K562 (cell line): ENCODE measurements around the gene MARCHF3. TPM values are rescaled to one million over a fixed set of nuclear protein-coding genes. Genes with fewer than 3 reads are reported as not detected.

ENCODE experiments used
- ETV1 ChIP-seq: fragments of 450-650 bp; conservative IDR thresholded peaks from 2 replicates; pipeline ENCODE4 v1.6.1; 2016; ENCODE audit warnings: missing genetic modification characterization, control low read depth, low read depth, missing compliant biosample characterization
- FOS ChIP-seq: IDR thresholded peaks from 3 replicates; pipeline ENCODE4 v1.6.1; 2011; ENCODE audit not compliant: insufficient read length; ENCODE audit errors: extremely low read depth
- GTF2A2 ChIP-seq: IDR thresholded peaks from 2 replicates; pipeline ENCODE4 v1.6.1; 2016; ENCODE audit warnings: mild to moderate bottlenecking, missing genetic modification characterization, missing compliant biosample characterization
- MAFG ChIP-seq: fragments of 450-650 bp; conservative IDR thresholded peaks from 2 replicates; pipeline ENCODE4 v1.6.1; 2016; ENCODE audit warnings: missing genetic modification characterization, missing compliant biosample characterization
- PCBP1 ChIP-seq: fragments of 200-400 bp; formaldehyde crosslinking; IDR thresholded peaks from 2 replicates; pipeline ENCODE4 v1.6.1; 2018; ENCODE audit warnings: mild to moderate bottlenecking, low read depth, low read length; ENCODE audit not compliant: poor library complexity, severe bottlenecking
- POLR2G ChIP-seq: fragments of 200-400 bp; formaldehyde crosslinking; IDR thresholded peaks from 2 replicates; pipeline ENCODE4 v1.6.1; 2017; ENCODE audit warnings: low read depth, mild to moderate bottlenecking, antibody characterized with exemption, low read length, moderate library complexity
- SAFB2 ChIP-seq: fragments of 200-400 bp; formaldehyde crosslinking; IDR thresholded peaks from 2 replicates; pipeline ENCODE4 v1.6.1; 2018; ENCODE audit warnings: borderline replicate concordance, low read length, low read depth, moderate library complexity; ENCODE audit not compliant: severe bottlenecking
- SPI1 ChIP-seq: IDR thresholded peaks from 2 replicates; pipeline ENCODE4 v1.6.1; 2011; ENCODE audit warnings: low read depth, low read length, control low read depth, borderline replicate concordance
- TEAD4 ChIP-seq, 2 experiments: sonication (generic) in 1 of 2; formaldehyde crosslinking in 1 of 2; IDR thresholded peaks; 2 replicates each; pipeline versions ENCODE4 v1.6.1 to v1.8.0; 2012 to 2022; ENCODE audit warnings: borderline replicate concordance in 1 of 2, inconsistent platforms in 1 of 2, low read length in 1 of 2, mild to moderate bottlenecking in 1 of 2, missing genetic modification reagents in 1 of 2
- ZNF263 ChIP-seq: sonication (generic); formaldehyde crosslinking; IDR thresholded peaks from 2 replicates; pipeline ENCODE4 v1.8.0; 2022; ENCODE audit warnings: mild to moderate bottlenecking, missing genetic modification reagents, borderline replicate concordance
- ZNF76 ChIP-seq: fragments of 250-450 bp; sonication (Bioruptor Pico); IDR thresholded peaks from 2 replicates; pipeline ENCODE4 v1.4.0; 2020; ENCODE audit warnings: mild to moderate bottlenecking, moderate library complexity, borderline replicate concordance
- polyA plus RNA-seq, 8 experiments: library from polyadenylated mRNA; depleted of rRNA in 4 of 8; stranded (reverse) in 5 of 8; unstranded in 3 of 8; fragments of >200 nt; fragmentation: Nextera tagmentation in 2 of 8; fragmentation: Illumina TruSeq in 1 of 8; extraction: Ambion mirVana in 2 of 8; extraction: Trizol in 1 of 8; gene quantifications; 2 replicates each; pipeline versions ENCODE4 v1.2.1 to v1.2.3, GENCODE V29; 2011 to 2014; ENCODE audit warnings: inconsistent platforms in 1 of 8, missing spikeins in 1 of 8
- total RNA-seq, 7 experiments: library from RNA; depleted of rRNA in 6 of 7; stranded (reverse); fragments of >200 nt in 6 of 7; fragmentation: Illumina TruSeq in 2 of 7; extraction: Trizol in 2 of 7; gene quantifications; 2 replicates each; pipeline versions ENCODE4 v1.2.1 to v1.2.3, GENCODE V29; 2011 to 2021; ENCODE audit warnings: low replicate concordance in 1 of 7
- TF ChIP-seq, protein P1 (sequence below): sonication (generic); formaldehyde crosslinking; IDR thresholded peaks from 2 replicates; pipeline ENCODE4 v1.8.1; 2023; ENCODE audit warnings: mild to moderate bottlenecking, missing genetic modification reagents, moderate library complexity
- TF ChIP-seq, protein P2 (sequence below), 2 experiments: fragments of 450-650 bp; conservative IDR thresholded peaks; 2 replicates each; pipeline ENCODE4 v1.6.1; 2017; ENCODE audit warnings: mild to moderate bottlenecking in 2 of 2, moderate library complexity in 2 of 2
- TF ChIP-seq, protein P3 (sequence below): IDR thresholded peaks from 2 replicates; pipeline ENCODE4 v1.6.1; 2011; ENCODE audit warnings: borderline replicate concordance, low read depth, mild to moderate bottlenecking, moderate library complexity, low read length; ENCODE audit not compliant: insufficient read depth, poor library complexity, severe bottlenecking
- TF ChIP-seq, protein P4 (sequence below): fragments of 450-650 bp; IDR thresholded peaks from 2 replicates; pipeline ENCODE4 v1.7.1; 2018; ENCODE audit warnings: mild to moderate bottlenecking, low read depth; ENCODE audit not compliant: partially characterized antibody
- TF ChIP-seq, protein P5 (sequence below): fragments of 450-650 bp; IDR thresholded peaks from one replicate; pipeline ENCODE4 v1.6.1; 2018; ENCODE audit warnings: mild to moderate bottlenecking, moderate library complexity; ENCODE audit not compliant: partially characterized antibody

The MARCHF3 gene
- total and polyA plus RNA-seq, 9 of the 15 experiments (the other 6 are each of a cell fraction or from before 2014, with no cell fraction given): 5.6 to 37.4 (median 16.5) TPM

DNA sequence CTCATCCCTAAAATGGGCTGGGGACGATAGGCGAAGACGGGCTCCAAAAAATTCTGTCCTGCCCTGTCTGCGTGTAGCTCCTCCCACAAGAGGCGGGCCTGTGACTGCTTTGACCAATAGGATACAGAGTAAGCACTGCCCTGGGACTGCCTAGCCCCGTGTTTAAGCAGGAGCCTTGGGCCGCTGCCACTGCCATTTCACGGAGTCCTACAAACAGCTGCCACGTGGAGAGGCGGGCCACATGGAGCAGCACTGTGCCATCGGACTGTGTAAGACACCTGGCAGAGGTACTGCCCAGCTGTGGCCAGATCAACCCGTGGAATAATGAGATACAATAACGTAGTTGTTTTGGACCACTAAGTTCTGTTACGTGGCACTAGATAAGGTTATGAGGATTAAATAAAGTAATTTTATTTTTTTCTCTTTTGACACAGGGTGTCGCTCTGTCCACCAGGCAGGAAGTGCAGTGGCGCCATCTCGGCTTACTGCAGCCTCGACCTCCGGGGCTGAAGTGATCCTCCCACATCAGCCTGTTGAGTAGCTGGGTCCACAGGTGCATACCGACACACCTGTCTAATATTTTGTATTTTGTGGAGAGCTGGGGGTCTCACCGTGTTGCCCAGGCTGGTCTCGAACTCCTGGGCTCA, 166.2 kb downstream of the MARCHF3 start (continued):
- TF ChIP-seq FOS (no peak), SPI1 (no peak), POLR2G (peak; percentile 80), ZNF263 (CRISPR knock-in tag) (no peak), ETV1 (tag) (peak; percentile 62; the same call in 1 of the 2 replicates), TEAD4 (IDR thresholded peaks at IDR 0.05; ENCODE audit: low read length) (no peak), TEAD4 (CRISPR knock-in tag; IDR thresholded peaks at IDR 0.05; ENCODE audit: borderline replicate concordance) (no peak), SAFB2 (no peak), PCBP1 (no peak), GTF2A2 (tag) (no peak), ZNF76 (CRISPR knock-in tag) (no peak), MAFG (tag) (no peak)
- TF ChIP-seq, protein P1, sequence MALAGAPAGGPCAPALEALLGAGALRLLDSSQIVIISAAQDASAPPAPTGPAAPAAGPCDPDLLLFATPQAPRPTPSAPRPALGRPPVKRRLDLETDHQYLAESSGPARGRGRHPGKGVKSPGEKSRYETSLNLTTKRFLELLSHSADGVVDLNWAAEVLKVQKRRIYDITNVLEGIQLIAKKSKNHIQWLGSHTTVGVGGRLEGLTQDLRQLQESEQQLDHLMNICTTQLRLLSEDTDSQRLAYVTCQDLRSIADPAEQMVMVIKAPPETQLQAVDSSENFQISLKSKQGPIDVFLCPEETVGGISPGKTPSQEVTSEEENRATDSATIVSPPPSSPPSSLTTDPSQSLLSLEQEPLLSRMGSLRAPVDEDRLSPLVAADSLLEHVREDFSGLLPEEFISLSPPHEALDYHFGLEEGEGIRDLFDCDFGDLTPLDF (CRISPR knock-in tag): no peak
- TF ChIP-seq, protein P2, sequence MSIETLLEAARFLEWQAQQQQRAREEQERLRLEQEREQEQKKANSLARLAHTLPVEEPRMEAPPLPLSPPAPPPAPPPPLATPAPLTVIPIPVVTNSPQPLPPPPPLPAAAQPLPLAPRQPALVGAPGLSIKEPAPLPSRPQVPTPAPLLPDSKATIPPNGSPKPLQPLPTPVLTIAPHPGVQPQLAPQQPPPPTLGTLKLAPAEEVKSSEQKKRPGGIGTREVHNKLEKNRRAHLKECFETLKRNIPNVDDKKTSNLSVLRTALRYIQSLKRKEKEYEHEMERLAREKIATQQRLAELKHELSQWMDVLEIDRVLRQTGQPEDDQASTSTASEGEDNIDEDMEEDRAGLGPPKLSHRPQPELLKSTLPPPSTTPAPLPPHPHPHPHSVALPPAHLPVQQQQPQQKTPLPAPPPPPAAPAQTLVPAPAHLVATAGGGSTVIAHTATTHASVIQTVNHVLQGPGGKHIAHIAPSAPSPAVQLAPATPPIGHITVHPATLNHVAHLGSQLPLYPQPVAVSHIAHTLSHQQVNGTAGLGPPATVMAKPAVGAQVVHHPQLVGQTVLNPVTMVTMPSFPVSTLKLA (conservative IDR thresholded peaks at IDR 0.05): peak; percentile 92 to 95
- TF ChIP-seq, protein P3, sequence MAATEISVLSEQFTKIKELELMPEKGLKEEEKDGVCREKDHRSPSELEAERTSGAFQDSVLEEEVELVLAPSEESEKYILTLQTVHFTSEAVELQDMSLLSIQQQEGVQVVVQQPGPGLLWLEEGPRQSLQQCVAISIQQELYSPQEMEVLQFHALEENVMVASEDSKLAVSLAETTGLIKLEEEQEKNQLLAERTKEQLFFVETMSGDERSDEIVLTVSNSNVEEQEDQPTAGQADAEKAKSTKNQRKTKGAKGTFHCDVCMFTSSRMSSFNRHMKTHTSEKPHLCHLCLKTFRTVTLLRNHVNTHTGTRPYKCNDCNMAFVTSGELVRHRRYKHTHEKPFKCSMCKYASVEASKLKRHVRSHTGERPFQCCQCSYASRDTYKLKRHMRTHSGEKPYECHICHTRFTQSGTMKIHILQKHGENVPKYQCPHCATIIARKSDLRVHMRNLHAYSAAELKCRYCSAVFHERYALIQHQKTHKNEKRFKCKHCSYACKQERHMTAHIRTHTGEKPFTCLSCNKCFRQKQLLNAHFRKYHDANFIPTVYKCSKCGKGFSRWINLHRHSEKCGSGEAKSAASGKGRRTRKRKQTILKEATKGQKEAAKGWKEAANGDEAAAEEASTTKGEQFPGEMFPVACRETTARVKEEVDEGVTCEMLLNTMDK: no peak
- TF ChIP-seq, protein P4, sequence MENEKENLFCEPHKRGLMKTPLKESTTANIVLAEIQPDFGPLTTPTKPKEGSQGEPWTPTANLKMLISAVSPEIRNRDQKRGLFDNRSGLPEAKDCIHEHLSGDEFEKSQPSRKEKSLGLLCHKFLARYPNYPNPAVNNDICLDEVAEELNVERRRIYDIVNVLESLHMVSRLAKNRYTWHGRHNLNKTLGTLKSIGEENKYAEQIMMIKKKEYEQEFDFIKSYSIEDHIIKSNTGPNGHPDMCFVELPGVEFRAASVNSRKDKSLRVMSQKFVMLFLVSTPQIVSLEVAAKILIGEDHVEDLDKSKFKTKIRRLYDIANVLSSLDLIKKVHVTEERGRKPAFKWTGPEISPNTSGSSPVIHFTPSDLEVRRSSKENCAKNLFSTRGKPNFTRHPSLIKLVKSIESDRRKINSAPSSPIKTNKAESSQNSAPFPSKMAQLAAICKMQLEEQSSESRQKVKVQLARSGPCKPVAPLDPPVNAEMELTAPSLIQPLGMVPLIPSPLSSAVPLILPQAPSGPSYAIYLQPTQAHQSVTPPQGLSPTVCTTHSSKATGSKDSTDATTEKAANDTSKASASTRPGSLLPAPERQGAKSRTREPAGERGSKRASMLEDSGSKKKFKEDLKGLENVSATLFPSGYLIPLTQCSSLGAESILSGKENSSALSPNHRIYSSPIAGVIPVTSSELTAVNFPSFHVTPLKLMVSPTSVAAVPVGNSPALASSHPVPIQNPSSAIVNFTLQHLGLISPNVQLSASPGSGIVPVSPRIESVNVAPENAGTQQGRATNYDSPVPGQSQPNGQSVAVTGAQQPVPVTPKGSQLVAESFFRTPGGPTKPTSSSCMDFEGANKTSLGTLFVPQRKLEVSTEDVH: no peak
- TF ChIP-seq, protein P5, sequence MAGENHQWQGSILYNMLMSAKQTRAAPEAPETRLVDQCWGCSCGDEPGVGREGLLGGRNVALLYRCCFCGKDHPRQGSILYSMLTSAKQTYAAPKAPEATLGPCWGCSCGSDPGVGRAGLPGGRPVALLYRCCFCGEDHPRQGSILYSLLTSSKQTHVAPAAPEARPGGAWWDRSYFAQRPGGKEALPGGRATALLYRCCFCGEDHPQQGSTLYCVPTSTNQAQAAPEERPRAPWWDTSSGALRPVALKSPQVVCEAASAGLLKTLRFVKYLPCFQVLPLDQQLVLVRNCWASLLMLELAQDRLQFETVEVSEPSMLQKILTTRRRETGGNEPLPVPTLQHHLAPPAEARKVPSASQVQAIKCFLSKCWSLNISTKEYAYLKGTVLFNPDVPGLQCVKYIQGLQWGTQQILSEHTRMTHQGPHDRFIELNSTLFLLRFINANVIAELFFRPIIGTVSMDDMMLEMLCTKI: no peak
